ENCODE data around the gene AKT2.

DNA sequence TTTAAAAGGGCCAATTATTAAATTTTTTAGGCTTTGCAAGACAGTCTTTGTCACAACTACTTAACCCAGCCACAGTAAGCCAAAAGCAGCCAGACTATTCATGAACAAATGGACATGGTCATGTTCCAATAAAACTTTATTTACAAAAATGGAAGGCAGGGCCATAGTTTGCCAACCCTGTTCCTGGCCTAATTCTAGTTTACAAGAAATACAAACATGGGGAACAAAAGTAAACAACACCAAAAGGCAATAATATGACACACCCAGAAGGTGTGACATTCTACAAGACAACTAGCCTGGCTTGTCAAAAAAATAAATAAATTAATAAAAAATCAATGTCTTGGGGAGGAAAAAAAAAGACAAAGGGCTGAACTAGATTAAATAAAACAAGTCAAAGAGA is 33.9 kb downstream of the AKT2 start:
- TF ChIP-seq, protein P1, sequence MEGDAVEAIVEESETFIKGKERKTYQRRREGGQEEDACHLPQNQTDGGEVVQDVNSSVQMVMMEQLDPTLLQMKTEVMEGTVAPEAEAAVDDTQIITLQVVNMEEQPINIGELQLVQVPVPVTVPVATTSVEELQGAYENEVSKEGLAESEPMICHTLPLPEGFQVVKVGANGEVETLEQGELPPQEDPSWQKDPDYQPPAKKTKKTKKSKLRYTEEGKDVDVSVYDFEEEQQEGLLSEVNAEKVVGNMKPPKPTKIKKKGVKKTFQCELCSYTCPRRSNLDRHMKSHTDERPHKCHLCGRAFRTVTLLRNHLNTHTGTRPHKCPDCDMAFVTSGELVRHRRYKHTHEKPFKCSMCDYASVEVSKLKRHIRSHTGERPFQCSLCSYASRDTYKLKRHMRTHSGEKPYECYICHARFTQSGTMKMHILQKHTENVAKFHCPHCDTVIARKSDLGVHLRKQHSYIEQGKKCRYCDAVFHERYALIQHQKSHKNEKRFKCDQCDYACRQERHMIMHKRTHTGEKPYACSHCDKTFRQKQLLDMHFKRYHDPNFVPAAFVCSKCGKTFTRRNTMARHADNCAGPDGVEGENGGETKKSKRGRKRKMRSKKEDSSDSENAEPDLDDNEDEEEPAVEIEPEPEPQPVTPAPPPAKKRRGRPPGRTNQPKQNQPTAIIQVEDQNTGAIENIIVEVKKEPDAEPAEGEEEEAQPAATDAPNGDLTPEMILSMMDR (IDR thresholded peaks at IDR 0.05; ENCODE audit: insufficient read depth, low read depth, low read length) = no peak
- no peak for TF ChIP-seq EZH2 (IDR thresholded peaks at IDR 0.05; ENCODE audit: insufficient read depth, low read length)
